PFSK-1 (cell line): ENCODE results near the gene SAGE1.

Experiments
- POLR2AphosphoS5 ChIP-seq: IDR thresholded peaks from 2 replicates; pipeline ENCODE4 v1.6.1; 2012; ENCODE audit warnings: low read depth, mild to moderate bottlenecking, control low read depth, low read length, moderate library complexity
- REST ChIP-seq, 2 experiments: IDR thresholded peaks; 2 replicates each; pipeline versions ENCODE4 v1.6.1 to v1.8.0; 2011 to 2012; ENCODE audit warnings: low read depth in 2 of 2, low read length in 2 of 2, control low read depth in 1 of 2, inconsistent platforms in 1 of 2, mild to moderate bottlenecking in 1 of 2, moderate library complexity in 1 of 2; ENCODE audit not compliant: insufficient read depth in 1 of 2
- SIN3A ChIP-seq: IDR thresholded peaks from 2 replicates; pipeline ENCODE4 v1.6.1; 2012; ENCODE audit warnings: mild to moderate bottlenecking, low read length, moderate library complexity, borderline replicate concordance; ENCODE audit not compliant: insufficient read depth
- TAF1 ChIP-seq: IDR thresholded peaks from 2 replicates; pipeline ENCODE4 v1.6.1; 2012; ENCODE audit warnings: low read length, control low read depth, borderline replicate concordance; ENCODE audit not compliant: insufficient read depth

DNA sequence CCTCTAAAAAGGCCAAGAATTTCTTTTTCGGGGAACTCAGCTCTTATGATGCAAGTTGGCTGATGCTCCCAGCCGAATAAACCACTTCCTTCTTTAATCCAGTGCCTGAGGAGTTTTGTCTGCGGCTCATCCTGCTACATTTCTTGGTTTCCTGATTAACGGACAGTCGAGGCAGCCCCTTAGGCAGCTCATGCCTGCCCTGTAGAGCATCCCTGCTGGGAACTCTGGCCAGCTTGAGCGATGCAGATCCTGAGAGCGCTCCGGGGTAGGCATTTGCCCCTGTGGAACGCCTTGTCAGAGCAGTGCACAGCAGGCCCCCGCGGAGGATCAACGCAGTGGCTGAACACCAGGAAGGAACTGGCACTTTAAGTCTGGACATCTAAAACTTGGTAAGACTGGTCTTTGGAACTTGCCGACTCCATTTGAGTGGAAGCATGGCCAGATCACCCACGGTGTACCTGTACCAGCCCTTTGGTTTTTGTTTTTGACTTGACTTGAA lies 3.4 kb upstream of the SAGE1 start:
- no peak for TF ChIP-seq POLR2AphosphoS5
- no peak for TF ChIP-seq TAF1
- no peak for TF ChIP-seq REST (IDR thresholded peaks at IDR 0.05; ENCODE audit: insufficient read depth in 1 of 2, low read depth in 2 of 2, low read length in 2 of 2)
- TF ChIP-seq SIN3A = no peak
